GM18511 (cell line): ENCODE data around the gene NUDT14.

ENCODE experiments used
- ATAC-seq: cut with Tn5 transposase; IDR thresholded peaks from one replicate; pipeline ENCODE4 v1.9.1; 2021; ENCODE audit warnings: mild to moderate bottlenecking, moderate library complexity; ENCODE audit not compliant: unreplicated experiment

The NUDT14 gene

GRCh38 chr14:105178069-105178867 lies 2.8 kb downstream of the NUDT14 start:
- ATAC-seq, result no peak

- no peak for ATAC-seq
Measured at GRCh38 chr14:105177082-105177481, 4.0 kb downstream of the NUDT14 start.

DNA sequence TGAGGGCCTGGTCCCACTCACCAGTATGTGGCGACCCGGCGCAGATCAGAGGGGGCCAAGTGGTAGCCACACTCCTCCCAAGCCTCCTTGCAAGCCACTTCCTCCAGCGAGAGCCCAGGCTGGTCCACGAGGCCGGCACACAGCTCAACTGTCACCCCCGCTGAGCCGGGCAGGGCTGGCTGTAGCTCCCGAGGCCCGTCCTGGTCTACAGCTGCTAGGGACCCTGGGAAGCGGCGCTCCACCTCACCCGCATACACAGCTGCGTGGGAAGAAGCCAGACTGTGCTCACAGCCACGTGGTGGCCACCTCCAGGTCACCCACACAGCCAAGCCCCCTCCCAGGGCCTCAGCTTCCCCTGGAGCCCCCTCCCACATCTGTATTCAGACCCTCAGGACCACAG lies 4.6 kb downstream of the NUDT14 start:
- ATAC-seq, result no peak

DNA sequence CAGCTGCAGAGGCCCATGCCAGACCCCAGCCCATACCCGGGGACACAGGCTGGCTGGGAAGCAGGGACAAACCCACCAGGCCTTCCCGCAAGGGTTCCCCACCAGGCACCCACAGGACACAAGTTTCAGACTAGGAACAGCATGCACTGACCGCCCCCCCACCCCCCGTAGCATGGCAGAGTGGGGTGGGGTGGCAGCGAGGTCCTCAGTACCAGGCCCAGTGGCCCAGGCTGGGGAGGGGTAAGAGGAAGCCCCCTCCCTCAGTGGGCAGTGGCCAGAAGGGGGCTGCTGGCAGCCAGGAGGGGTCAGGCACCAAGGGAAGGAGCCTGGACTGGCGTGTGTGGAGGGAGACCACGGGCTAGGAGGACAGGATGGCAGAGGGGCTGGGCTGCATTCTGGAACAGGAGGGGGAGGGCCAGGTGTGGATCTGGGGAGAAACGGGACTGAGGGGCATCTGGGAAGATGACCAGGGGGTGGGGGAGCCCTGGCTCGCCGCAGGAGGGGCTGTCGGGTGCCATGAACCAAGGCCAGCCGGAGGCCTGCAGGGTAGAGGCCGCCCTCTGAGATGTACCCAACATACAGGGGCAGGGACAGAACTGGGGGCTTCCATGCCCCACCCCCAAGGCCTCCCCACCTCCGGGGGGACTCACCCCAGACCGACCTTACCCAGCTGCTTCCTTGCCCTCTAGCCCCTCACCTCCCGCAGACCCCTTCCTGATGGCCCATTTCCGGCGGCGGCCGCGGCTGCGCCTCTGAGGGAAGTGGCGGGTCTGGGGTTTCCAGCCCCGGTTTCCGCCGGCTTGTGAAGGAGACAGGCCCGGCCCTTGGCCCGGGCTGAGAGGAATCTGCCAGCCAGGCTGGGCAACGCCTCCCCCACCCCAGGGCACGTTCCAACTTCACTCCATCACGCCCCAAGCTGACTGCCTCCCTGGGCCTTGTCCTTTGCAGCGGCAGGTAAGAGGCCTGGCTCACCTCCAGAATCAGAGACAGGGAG lies 6.9 kb downstream of the NUDT14 start:
- ATAC-seq, result no peak

DNA sequence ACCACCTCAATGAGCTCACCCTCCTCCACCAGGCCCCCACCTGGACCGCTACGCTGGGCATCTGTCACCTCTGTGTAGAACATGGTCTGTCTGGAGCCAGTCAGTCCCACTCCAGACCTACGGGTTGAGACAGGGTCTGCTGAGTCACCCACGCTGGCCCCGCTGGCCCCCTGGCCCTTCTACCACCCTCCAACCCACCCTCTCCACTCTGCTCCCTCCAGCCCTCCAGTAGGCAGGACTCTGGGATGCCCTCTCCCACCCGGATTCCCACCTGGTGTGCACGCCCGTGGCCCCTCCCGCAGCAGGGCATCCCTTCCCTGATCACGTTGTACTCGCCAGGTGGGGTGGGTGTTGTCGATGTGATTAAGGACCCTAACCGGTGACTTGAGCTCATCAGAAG lies 8.0 kb downstream of the NUDT14 start:
- ATAC-seq, result no peak

- ATAC-seq, result no peak
Measured at GRCh38 chr14:105172476-105172875, 8.6 kb downstream of the NUDT14 start.

- no peak for ATAC-seq
Measured at GRCh38 chr14:105171004-105171673, 10.0 kb downstream of the NUDT14 start.

GRCh38 chr14:105169776-105170655 lies 11.1 kb downstream of the NUDT14 start:
- no peak for ATAC-seq

- ATAC-seq, result no peak
Measured at GRCh38 chr14:105168979-105169507, 12.1 kb downstream of the NUDT14 start.

GRCh38 chr14:105168496-105168978 lies 12.6 kb downstream of the NUDT14 start, which contains the start of gene JAG2:
Gene JAG2, minus strand, starts transcription at chr14:105168776. Its CDS starts 356 bp downstream, at chr14:105168420.
- ATAC-seq, result no peak

DNA sequence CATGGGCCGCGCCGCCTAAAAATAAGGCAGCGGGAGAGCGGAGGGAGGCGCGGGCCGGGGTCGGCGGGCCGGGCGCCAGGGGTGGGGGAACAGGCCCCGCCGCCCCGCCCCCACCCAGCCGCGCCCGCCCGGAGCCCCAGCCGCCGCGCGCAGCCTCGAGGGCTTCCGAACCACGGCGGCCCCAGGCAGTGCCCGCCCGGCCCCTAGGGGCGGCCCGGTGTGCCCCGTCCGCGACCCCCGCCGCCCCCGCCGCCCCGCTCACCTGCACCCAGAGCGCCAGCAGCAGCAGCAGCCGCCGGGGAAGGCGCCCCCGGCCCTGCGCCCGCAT lies 13.1 kb downstream of the NUDT14 start:
- no peak for ATAC-seq

- ATAC-seq, result no peak
Measured at GRCh38 chr14:105167303-105168092, 13.6 kb downstream of the NUDT14 start.

DNA sequence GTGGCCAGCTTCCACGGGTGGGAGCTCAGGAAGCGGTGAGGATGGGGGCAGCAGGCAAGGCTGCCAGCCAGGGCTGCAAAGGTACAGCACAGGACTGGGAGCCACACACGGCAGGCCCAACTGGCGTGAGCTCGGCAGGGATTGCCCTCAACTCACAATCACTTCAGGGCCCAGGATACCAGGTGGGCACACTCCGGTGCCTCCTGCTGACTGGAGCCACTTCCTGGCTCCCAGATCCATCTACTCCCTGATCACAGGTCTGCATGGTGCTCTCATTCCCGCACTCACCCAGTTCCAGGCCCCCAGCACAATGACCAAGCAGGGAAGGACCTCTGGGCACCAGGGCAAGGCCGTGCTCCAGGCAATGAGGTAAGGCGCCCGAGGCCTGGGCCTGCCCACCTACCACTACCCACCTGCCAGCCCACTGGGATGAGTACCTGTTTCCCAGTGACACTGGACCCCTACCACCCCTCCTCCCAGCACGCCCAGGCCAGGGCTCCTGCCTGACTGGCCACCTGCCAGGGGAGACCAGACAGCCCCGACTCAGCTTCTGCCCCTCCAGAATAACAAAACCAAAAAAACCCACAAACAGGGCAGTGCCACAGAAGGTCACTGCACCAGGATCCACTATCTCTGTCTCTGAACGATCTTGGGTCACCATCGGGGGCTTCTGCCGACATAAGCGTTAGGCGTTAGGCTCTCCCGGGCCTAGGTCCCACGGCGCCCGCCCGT lies 14.4 kb downstream of the NUDT14 start:
- ATAC-seq, result no peak

DNA sequence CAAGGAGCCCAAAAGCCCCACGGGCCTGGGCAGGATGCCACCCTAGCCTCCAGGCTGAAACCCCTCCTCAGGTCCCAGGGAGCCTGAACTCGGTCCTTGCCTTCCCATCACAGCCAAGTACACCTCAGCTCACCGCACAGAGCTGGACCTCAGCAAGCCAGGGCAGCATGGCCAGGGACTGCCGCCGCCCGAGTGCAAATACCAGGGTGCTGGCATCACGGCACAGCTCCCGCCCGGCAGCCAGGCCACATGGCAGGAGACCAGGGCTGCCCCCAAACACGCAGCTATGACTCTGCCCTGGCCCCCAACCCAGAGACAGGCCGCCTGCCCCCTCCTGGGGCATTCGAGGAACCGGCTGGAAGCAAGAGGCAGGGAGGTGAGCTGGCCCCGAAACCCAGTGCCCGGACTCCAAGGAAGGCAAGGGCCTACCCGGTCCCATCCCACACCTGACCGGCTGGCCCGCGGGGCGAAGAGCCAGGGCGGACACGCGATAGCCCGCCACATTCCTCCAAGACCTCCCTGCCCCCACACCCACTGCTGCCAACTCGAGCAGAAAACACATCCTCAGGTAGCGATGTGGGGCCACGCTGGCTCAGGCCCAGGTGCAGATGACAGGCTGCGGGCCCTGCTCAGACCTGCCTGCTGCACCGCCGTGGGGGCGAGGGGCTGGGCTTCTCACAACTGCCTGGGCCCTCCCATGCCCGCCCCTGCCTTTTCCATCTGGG lies 15.2 kb downstream of the NUDT14 start:
- no peak for ATAC-seq

DNA sequence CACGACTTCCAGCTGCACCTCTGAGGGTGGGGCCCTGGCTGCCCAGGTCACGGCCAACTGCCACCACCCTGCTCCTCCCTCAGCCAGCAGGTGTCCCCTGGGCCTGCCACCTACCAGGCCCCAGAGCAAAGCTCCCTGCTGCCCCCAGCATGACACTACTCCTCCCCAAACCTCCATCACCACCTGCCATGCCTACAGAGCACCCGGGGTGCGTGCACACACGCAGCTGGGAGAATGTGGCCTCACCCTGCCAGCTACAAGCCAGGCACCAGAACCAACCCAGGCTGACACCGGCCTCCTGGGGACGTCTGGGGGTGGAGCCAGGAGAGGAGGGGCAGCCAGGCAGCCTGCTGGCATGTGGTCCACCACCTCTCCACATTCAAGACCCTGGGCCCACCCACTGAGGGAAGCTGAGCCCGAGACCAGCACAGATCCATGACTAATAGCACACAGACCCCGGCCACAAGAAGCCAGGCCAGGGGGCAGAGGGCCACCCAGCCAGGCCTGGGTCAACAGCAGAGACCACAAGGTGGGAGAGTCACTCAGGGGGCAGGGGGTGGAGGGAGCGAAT lies 15.9 kb downstream of the NUDT14 start:
- no peak for ATAC-seq

- no peak for ATAC-seq
Measured at GRCh38 chr14:105163040-105163742, 17.9 kb downstream of the NUDT14 start.

- ATAC-seq, result no peak
Measured at GRCh38 chr14:105162669-105162979, 18.5 kb downstream of the NUDT14 start.
